Panc1 (cell line): ENCODE results near the gene CCNG2. TPM values are rescaled to one million over a fixed set of nuclear protein-coding genes. Genes with fewer than 3 reads are reported as not detected.

Experiments used
- ATAC-seq: fragments of 200-7000 bp; cut with Tn5 transposase; 2 replicates; pipeline ENCODE4 v1.9.1; 2020; ENCODE audit warnings: mild to moderate bottlenecking, moderate library complexity
- BruUV-seq: library from RNA; stranded (reverse); fragments of 400-500 nt; replicated peaks from 2 replicates; lab custom pipeline; 2021; lab: Mats Ljungman, UMichigan
- CTCF ChIA-PET: fragments of 300-600 bp; sonication (Branson Sonifier 250); formaldehyde crosslinking; loops from one replicate; lab custom pipeline; 2022; ENCODE audit warnings: antibody characterized with exemption; lab: Charles Lee
- POLR2A ChIA-PET: fragments of 300-600 bp; sonication (Branson Sonifier 250); formaldehyde crosslinking; loops from one replicate; lab custom pipeline; 2022; ENCODE audit warnings: antibody characterized with exemption; lab: Charles Lee
- DNase-seq: peaks from one replicate; pipeline ENCODE4 v3.0.0-alpha.2; 2010; ENCODE audit warnings: low read depth, low spot score
- H3K27ac ChIP-seq: 2 replicates; pipeline ENCODE4 v1.5.1; 2011; ENCODE audit warnings: mild to moderate bottlenecking, low read length, inconsistent platforms
- H3K27me3 ChIP-seq: fragments of 200-500 bp; sonication (Bioruptor generic); 2 replicates; pipeline ENCODE4 v1.6.0; 2014; ENCODE audit warnings: low read length, inconsistent platforms; ENCODE audit not compliant: control insufficient read depth, insufficient read depth
- H3K36me3 ChIP-seq: fragments of 200-500 bp; sonication (Bioruptor generic); 2 replicates; pipeline ENCODE4 v1.5.1; 2014; ENCODE audit warnings: inconsistent platforms, mild to moderate bottlenecking, low read length, moderate library complexity; ENCODE audit not compliant: control insufficient read depth, insufficient read depth
- H3K4me1 ChIP-seq: 2 replicates; pipeline ENCODE4 v1.5.1; 2011; ENCODE audit warnings: inconsistent platforms, mild to moderate bottlenecking, low read length, moderate library complexity; ENCODE audit not compliant: control insufficient read depth, insufficient read depth
- H3K4me3 ChIP-seq, 2 experiments: 2 replicates each; pipeline ENCODE4 v1.5.1; 2011 to 2012; ENCODE audit warnings: low read depth in 2 of 2, low read length in 2 of 2, mild to moderate bottlenecking in 2 of 2, inconsistent platforms in 1 of 2, moderate library complexity in 1 of 2
- H3K9me3 ChIP-seq: fragments of 200-500 bp; sonication (Bioruptor generic); 2 replicates; pipeline ENCODE4 v1.5.1; 2014; ENCODE audit warnings: low read depth, mild to moderate bottlenecking, inconsistent platforms, low read length, moderate library complexity; ENCODE audit not compliant: control insufficient read depth, insufficient read depth
- POLR2AphosphoS5 ChIP-seq: IDR thresholded peaks from 2 replicates; pipeline ENCODE4 v1.6.1; 2012; ENCODE audit warnings: mild to moderate bottlenecking, low read depth, low read length, moderate library complexity
- REST ChIP-seq, 2 experiments: IDR thresholded peaks; 2 replicates each; pipeline ENCODE4 v1.6.1; 2011 to 2012; ENCODE audit warnings: low read depth in 2 of 2, control low read depth in 1 of 2, low read length in 1 of 2, mild to moderate bottlenecking in 1 of 2, moderate library complexity in 1 of 2; ENCODE audit not compliant: insufficient read depth in 1 of 2
- SIN3A ChIP-seq: IDR thresholded peaks from 2 replicates; pipeline ENCODE4 v1.6.1; 2012; ENCODE audit warnings: low read depth, mild to moderate bottlenecking, low read length, moderate library complexity, borderline replicate concordance; ENCODE audit not compliant: insufficient read depth
- TCF7L2 ChIP-seq: IDR thresholded peaks from 2 replicates; pipeline ENCODE4 v1.6.1; 2011; ENCODE audit warnings: mild to moderate bottlenecking, low read depth, low read length, inconsistent platforms
- in situ Hi-C: cut with HindIII; loops from 2 replicates; pipeline ENCODE4 v1.10.0; 2016; ENCODE audit warnings: low sequenced_read_pairs, low pct_unique_long_range_greater_than_20kb
- intact Hi-C: fragments of 100-400 bp; cut with micrococcal nuclease; formaldehyde crosslinking; loops from one replicate; pipeline ENCODE4 v1.10.0; 2022; ENCODE audit not compliant: unreplicated experiment
- total RNA-seq: library from RNA; stranded (reverse); gene quantifications from one replicate; pipeline ENCODE4 v1.2.1, GENCODE V29; 2021; ENCODE audit not compliant: unreplicated experiment
- TF ChIP-seq, protein P1 (sequence below): fragments of 450-650 bp; IDR thresholded peaks from 2 replicates; pipeline ENCODE4 v1.5.1; 2017; ENCODE audit warnings: mild to moderate bottlenecking

The CCNG2 gene
- total RNA-seq, 1 experiment from 2014 or later, result 18.4 TPM

- in situ Hi-C loops, result no loop called here
Observed at GRCh38 chr4:77209012-77209411, 52.0 kb downstream of the CCNG2 start.

GRCh38 chr4:77209936-77210335 is 52.9 kb downstream of the CCNG2 start:
- CTCF ChIA-PET, result no interaction called here
- H3K27ac ChIP-seq, result no peak overlapping the region
- in situ Hi-C loops (no loop called here), intact Hi-C loops (no loop called here)
- no TSS peak for BruUV-seq
- no peaks in the 10 kb centered on the region for H3K4me1 ChIP-seq
- ATAC-seq (no peak), DNase-seq (no peak)
- no peak overlapping the region for H3K4me3 ChIP-seq
- no peaks in the 10 kb centered on the region for H3K9me3 ChIP-seq
- H3K27me3 ChIP-seq, result no peaks in the 10 kb centered on the region
- H3K36me3 ChIP-seq, result no peaks in the 10 kb centered on the region
- POLR2A ChIA-PET, result no interaction called here
- TF ChIP-seq TCF7L2 (no peak), SIN3A (no peak), POLR2AphosphoS5 (no peak), REST (IDR thresholded peaks at IDR 0.05; ENCODE audit: insufficient read depth in 1 of 2, low read depth in 2 of 2, low read length in 1 of 2) (no peak)
- TF ChIP-seq, protein P1, sequence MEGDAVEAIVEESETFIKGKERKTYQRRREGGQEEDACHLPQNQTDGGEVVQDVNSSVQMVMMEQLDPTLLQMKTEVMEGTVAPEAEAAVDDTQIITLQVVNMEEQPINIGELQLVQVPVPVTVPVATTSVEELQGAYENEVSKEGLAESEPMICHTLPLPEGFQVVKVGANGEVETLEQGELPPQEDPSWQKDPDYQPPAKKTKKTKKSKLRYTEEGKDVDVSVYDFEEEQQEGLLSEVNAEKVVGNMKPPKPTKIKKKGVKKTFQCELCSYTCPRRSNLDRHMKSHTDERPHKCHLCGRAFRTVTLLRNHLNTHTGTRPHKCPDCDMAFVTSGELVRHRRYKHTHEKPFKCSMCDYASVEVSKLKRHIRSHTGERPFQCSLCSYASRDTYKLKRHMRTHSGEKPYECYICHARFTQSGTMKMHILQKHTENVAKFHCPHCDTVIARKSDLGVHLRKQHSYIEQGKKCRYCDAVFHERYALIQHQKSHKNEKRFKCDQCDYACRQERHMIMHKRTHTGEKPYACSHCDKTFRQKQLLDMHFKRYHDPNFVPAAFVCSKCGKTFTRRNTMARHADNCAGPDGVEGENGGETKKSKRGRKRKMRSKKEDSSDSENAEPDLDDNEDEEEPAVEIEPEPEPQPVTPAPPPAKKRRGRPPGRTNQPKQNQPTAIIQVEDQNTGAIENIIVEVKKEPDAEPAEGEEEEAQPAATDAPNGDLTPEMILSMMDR, result no peak

More at GRCh38 chr4:77209012-77209411, 52.0 kb downstream of the CCNG2 start:
- H3K4me1 ChIP-seq, result no peaks in the 10 kb centered on the region
- H3K4me3 ChIP-seq, result no peak overlapping the region
- H3K36me3 ChIP-seq, result no peaks in the 10 kb centered on the region
- ChIA-PET CTCF (no interaction called here), POLR2A (no interaction called here)
- H3K27ac ChIP-seq, result no peak overlapping the region
- BruUV-seq, result no TSS peak
- peaks cover 2% of the 10 kb centered on the region; the same call in 1 of the 2 replicates for H3K27me3 ChIP-seq
- intact Hi-C loops, result no loop called here
- TF ChIP-seq REST (IDR thresholded peaks at IDR 0.05; ENCODE audit: insufficient read depth in 1 of 2, low read depth in 2 of 2, low read length in 1 of 2), result no peak
- TF ChIP-seq TCF7L2, result no peak
- TF ChIP-seq, protein P1, result no peak
- no peak for TF ChIP-seq POLR2AphosphoS5
- no peak for TF ChIP-seq SIN3A
- H3K9me3 ChIP-seq, result no peaks in the 10 kb centered on the region
- ATAC-seq, result no peak
- DNase-seq, result no peak
